Liver (tissue), 3 donors: ENCODE results near the gene HLA-DPB1.

Experiments
- ATF3 ChIP-seq: IDR thresholded peaks from 2 replicates; pipeline ENCODE4 v1.6.1; 2016; ENCODE audit warnings: antibody characterized with exemption
- CTCF ChIP-seq: fragments of 150-350 bp; IDR thresholded peaks from 2 replicates; pipeline ENCODE4 v1.5.1; 2017; ENCODE audit warnings: improper control_type of control experiment, low read depth, low read length; ENCODE audit not compliant: missing input control
- EGR1 ChIP-seq, 2 donors: IDR thresholded peaks; 2 replicates each; pipeline ENCODE4 v1.6.1; 2016 to 2018; ENCODE audit warnings: antibody characterized with exemption in 2 of 2, low read depth in 2 of 2
- FOXA1 ChIP-seq: IDR thresholded peaks from 2 replicates; pipeline ENCODE4 v1.6.1; 2016; ENCODE audit warnings: antibody characterized with exemption
- GABPA ChIP-seq, 2 donors: IDR thresholded peaks in 1 of 2; conservative IDR thresholded peaks in 1 of 2; 2 replicates each; pipeline ENCODE4 v1.6.1; 2016; ENCODE audit warnings: antibody characterized with exemption in 2 of 2, mild to moderate bottlenecking in 1 of 2, moderate library complexity in 1 of 2
- HNF4A ChIP-seq, 2 donors: conservative IDR thresholded peaks; 2 replicates each; pipeline ENCODE4 v1.6.1; 2016; ENCODE audit warnings: antibody characterized with exemption in 2 of 2, mild to moderate bottlenecking in 2 of 2
- JUND ChIP-seq, 2 donors: IDR thresholded peaks; 2 replicates each; pipeline ENCODE4 v1.6.1; 2016; ENCODE audit warnings: antibody characterized with exemption in 2 of 2
- MAX ChIP-seq: IDR thresholded peaks from 2 replicates; pipeline ENCODE4 v1.6.1; 2016; ENCODE audit warnings: antibody characterized with exemption
- RAD21 ChIP-seq, 2 donors: IDR thresholded peaks; 2 replicates each; pipeline ENCODE4 v1.6.1; 2016; ENCODE audit warnings: antibody characterized with exemption in 2 of 2, mild to moderate bottlenecking in 2 of 2
- REST ChIP-seq: IDR thresholded peaks from 2 replicates; pipeline ENCODE4 v1.6.1; 2016; ENCODE audit warnings: antibody characterized with exemption, mild to moderate bottlenecking
- RXRA ChIP-seq, 2 donors: IDR thresholded peaks; 2 replicates each; pipeline ENCODE4 v1.6.1; 2017 to 2018; ENCODE audit warnings: antibody characterized with exemption in 2 of 2, mild to moderate bottlenecking in 1 of 2
- SP1 ChIP-seq: IDR thresholded peaks from 2 replicates; pipeline ENCODE4 v1.6.1; 2018; ENCODE audit warnings: antibody characterized with exemption, mild to moderate bottlenecking
- TAF1 ChIP-seq: conservative IDR thresholded peaks from 2 replicates; pipeline ENCODE4 v1.6.1; 2016; ENCODE audit warnings: antibody characterized with exemption, mild to moderate bottlenecking
- YY1 ChIP-seq: IDR thresholded peaks from 2 replicates; pipeline ENCODE4 v1.6.1; 2016; ENCODE audit warnings: antibody characterized with exemption, mild to moderate bottlenecking
- donor health status: healthy.
- donor health status: healthy.

DNA sequence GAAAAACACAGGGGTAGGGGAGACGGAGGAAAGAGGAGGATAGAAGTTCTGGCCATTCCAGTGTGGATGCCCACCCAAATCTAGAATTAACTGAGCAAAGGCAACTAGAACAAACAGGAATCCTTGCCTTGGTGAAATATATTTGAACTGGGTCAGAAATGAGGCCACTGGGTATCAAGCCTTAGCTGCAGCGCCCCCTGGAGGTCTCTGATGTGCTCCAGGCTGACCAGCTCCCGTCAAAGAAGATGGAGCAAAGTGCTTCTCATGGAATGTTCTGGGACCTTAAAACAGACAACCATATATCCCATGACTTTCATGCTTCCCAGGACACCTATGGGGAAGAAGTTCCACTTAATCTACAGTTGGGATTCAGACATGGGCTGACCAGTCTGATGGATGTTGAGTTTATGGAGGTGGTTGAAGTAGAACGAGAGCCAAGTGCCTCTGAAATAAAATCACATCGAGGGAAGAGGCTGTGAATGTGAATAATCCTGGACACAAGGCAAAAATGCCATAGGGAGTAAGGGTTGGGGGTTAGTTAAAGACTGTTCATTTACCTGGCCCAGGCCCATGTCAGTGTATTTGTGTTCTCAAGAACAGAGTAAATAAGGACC is 50.4 kb downstream of the HLA-DPB1 start:
- TF ChIP-seq RAD21 (IDR thresholded peaks at IDR 0.05), result peak; percentile 60 to 70
- TF ChIP-seq FOXA1, result no peak
- peak; percentile 61 for TF ChIP-seq CTCF
- no peak for TF ChIP-seq ATF3
- no peak for TF ChIP-seq EGR1 (IDR thresholded peaks at IDR 0.05; ENCODE audit: low read depth in 2 of 2)
- no peak for TF ChIP-seq REST
- TF ChIP-seq SP1, result no peak
- no peak for TF ChIP-seq JUND (IDR thresholded peaks at IDR 0.05)
- TF ChIP-seq YY1, result no peak
- TF ChIP-seq GABPA (IDR thresholded peaks at IDR 0.05 in 1 of 2, conservative IDR thresholded peaks at IDR 0.05 in 1 of 2), result no peak
- TF ChIP-seq MAX, result no peak
- no peak for TF ChIP-seq TAF1
- no peak for TF ChIP-seq HNF4A (conservative IDR thresholded peaks at IDR 0.05)
- TF ChIP-seq RXRA (IDR thresholded peaks at IDR 0.05), result no peak
